ENCODE data around the gene MOB3C.

MOB3C gene

GRCh38 chr1:46575778-46576177 is 40.8 kb downstream of the MOB3C start:
- no peak for DNase-seq (ENCODE audit: low read depth, low spot score)

GRCh38 chr1:46575300-46575699 is 41.3 kb downstream of the MOB3C start:
- no peak for DNase-seq (ENCODE audit: low read depth, low spot score)

GRCh38 chr1:46571691-46572225 is 44.9 kb downstream of the MOB3C start:
- no peak for DNase-seq (ENCODE audit: low read depth, low spot score)

- no peak for DNase-seq (ENCODE audit: low read depth, low spot score)
Measured at GRCh38 chr1:46569884-46570725, 46.5 kb downstream of the MOB3C start.

GRCh38 chr1:46569116-46569515 is 47.5 kb downstream of the MOB3C start:
- no peak for DNase-seq (ENCODE audit: low read depth, low spot score)

GRCh38 chr1:46568461-46568891 is 48.1 kb downstream of the MOB3C start:
- no peak for DNase-seq (ENCODE audit: low read depth, low spot score)

- DNase-seq (ENCODE audit: low read depth, low spot score) = no peak
Measured at GRCh38 chr1:46563341-46563740, 53.3 kb downstream of the MOB3C start.

- DNase-seq (ENCODE audit: low read depth, low spot score) = no peak
Measured at GRCh38 chr1:46562498-46562897, 54.1 kb downstream of the MOB3C start.

GRCh38 chr1:46558966-46559365 is 57.6 kb downstream of the MOB3C start:
- no peak for DNase-seq (ENCODE audit: low read depth, low spot score)

GRCh38 chr1:46558141-46558963 is 58.3 kb downstream of the MOB3C start:
- DNase-seq (ENCODE audit: low read depth, low spot score) = no peak

Measured in astrocyte of the hippocampus (primary cell).